Measurements from ENCODE around the gene KIF18B. TPM values are rescaled to one million over a fixed set of nuclear protein-coding genes. Genes with fewer than 3 reads are reported as not detected.

Gene KIF18B
- polyA plus RNA-seq, 1 experiment = 10.6 TPM

DNA sequence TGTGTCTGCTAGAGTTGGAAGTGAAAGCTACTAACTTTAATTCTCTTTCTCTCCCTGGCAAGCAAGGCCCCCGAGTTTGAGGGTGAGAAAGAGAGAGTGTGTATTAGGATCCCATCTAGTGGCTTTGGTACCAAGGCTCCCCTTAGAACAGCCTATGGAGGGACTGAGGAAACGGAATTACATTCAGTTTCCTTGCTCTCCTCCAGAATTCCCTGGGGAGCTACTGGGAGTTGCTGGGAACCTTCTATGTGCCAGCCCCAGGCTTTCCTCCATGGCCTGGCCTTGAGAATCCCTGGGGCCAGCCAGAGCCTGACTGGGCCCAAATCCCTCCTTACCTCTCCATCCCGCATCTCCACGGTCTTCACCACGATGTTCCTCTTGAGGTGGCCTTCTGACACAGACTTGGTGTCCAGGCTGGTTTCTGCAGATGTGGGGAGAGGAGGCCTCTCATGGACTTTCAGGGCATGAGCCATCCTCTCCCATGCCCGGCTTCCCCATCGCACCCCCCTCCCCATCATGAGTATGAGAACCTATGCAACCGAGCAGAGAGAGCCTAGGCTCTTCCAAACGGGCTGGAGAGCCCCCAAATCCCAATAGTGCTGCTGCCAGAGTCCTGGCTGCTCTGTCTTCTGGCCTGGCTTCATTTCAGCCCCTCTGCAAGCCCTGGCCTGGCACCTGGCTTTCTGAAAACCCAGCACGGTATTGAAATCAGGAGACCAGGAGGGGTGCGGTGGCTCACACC lies 39.7 kb downstream of the KIF18B start:
- TF ChIP-seq, protein P1, sequence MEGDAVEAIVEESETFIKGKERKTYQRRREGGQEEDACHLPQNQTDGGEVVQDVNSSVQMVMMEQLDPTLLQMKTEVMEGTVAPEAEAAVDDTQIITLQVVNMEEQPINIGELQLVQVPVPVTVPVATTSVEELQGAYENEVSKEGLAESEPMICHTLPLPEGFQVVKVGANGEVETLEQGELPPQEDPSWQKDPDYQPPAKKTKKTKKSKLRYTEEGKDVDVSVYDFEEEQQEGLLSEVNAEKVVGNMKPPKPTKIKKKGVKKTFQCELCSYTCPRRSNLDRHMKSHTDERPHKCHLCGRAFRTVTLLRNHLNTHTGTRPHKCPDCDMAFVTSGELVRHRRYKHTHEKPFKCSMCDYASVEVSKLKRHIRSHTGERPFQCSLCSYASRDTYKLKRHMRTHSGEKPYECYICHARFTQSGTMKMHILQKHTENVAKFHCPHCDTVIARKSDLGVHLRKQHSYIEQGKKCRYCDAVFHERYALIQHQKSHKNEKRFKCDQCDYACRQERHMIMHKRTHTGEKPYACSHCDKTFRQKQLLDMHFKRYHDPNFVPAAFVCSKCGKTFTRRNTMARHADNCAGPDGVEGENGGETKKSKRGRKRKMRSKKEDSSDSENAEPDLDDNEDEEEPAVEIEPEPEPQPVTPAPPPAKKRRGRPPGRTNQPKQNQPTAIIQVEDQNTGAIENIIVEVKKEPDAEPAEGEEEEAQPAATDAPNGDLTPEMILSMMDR (IDR thresholded peaks at IDR 0.05; ENCODE audit: insufficient read depth, low read depth, low read length) = no peak
- no peak for DNase-seq (ENCODE audit: low read depth)
- ChIA-PET POLR2A (no interaction called here), CTCF (interaction anchor here (0.7 to 2.2 kb wide), 7 partner anchors 11 to 227 kb away, joined by 3 to 9 read pairs (median 3); partner anchors contain the start of gene ACBD4)
- Histone ChIP-seq H3K36me3 (ENCODE audit: control insufficient read depth, insufficient read depth, low read length) (no peaks in the 10 kb centered on the region), H3K27me3 (ENCODE audit: control insufficient read depth, insufficient read depth, low read length) (no peaks in the 10 kb centered on the region), H3K4me3 (ENCODE audit: low read depth, low read length) (no peak overlapping the region)

DNA sequence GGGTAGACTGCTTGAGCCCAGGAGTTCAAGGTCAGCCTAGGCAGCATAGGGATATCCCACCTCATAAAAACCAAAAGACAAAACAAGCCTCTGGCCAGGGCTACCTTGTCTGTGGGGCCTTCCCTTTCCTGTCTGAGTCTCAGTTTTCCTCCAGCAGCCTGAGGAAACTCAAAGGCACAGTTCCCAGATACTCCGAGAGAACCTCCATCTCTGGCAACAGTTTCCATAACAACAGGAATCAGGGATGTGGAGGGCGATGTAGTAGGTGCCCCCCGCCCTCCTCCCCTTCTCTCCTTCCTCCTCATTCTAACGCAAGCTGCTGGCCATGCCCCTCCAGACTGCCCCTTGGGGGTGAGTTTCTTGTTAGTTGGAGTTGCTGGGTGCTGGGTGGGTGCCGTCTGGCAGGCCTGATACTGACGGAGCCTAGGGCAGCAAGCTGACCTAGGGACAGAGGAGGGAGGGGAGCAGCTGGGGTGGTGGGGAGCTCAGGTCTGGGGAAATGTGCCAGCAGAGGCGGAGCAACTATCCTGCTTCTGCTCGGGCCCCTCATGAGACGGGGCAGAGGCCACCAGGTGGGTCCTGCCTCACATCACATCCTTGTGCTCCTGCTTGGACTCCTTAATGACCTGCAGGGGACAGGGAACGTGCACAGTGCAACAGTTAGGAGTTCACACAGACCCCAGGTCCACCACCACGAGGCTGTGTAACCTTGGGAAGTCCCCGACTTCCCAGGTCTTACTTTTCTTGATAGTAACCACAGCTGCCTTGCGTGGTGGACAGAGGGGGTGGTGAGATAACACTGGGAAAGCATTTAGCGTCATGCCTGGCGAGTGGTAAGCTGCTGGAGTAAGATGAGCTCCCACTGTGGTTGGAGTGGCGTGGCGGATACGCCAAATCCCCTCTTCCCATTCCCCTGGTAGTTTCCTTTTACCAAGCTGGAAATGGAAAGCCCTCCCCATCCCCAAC lies 40.5 kb downstream of the KIF18B start:
- ChIA-PET CTCF (interaction anchor here (0.7 to 2.2 kb wide), 11 partner anchors 11 to 228 kb away, joined by 3 to 9 read pairs (median 3); partner anchors contain the start of gene ACBD4), POLR2A (no interaction called here)
- Histone ChIP-seq H3K27me3 (ENCODE audit: control insufficient read depth, insufficient read depth, low read length) (no peaks in the 10 kb centered on the region), H3K36me3 (ENCODE audit: control insufficient read depth, insufficient read depth, low read length) (no peaks in the 10 kb centered on the region), H3K4me3 (ENCODE audit: low read depth, low read length) (no peak overlapping the region)
- DNase-seq (ENCODE audit: low read depth) = no peak
- TF ChIP-seq, protein P1 (IDR thresholded peaks at IDR 0.05; ENCODE audit: insufficient read depth, low read depth, low read length) = no peak

DNA sequence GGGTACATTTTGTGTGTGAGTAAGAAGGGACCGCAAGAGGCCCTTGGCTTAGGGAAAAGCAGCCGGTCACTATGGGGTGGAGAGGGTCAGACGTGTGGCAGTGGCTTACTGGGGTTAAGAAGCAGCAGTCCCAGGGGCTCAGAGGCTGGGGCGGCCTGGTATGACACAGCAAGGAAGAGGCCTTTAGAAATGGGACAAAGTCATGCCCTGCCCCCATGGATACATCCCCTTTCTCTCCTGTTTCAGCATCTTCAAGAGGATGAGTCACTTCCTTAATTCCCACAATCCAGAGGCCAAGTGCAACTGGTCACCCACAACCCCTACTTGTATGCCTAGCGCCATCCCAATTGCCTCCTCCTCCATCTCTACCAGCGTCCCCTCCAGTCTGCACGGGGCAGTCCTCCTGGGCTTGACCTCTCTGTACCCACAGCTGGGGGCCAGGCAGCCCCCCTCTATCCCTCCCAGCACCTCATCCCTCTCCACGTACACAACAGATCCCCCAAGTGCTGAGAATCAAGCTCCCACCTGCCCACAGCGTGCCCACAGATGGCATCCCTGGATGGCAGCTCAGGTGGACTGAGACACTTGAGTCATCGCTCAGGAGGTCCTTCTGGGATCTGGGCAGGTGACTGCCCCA lies 41.4 kb downstream of the KIF18B start:
- H3K4me3 ChIP-seq (ENCODE audit: low read depth, low read length) = no peak overlapping the region
- DNase-seq (ENCODE audit: low read depth) = peak; percentile 80
- no peaks in the 10 kb centered on the region for H3K27me3 ChIP-seq (ENCODE audit: control insufficient read depth, insufficient read depth, low read length)
- ChIA-PET CTCF (interaction anchor here (0.8 to 2.2 kb wide), 5 partner anchors 14 to 229 kb away, joined by 3 to 9 read pairs (median 4); partner anchors contain the start of gene ACBD4), POLR2A (no interaction called here)
- H3K36me3 ChIP-seq (ENCODE audit: control insufficient read depth, insufficient read depth, low read length) = no peaks in the 10 kb centered on the region
- TF ChIP-seq, protein P1 (IDR thresholded peaks at IDR 0.05; ENCODE audit: insufficient read depth, low read depth, low read length) = no peak

DNA sequence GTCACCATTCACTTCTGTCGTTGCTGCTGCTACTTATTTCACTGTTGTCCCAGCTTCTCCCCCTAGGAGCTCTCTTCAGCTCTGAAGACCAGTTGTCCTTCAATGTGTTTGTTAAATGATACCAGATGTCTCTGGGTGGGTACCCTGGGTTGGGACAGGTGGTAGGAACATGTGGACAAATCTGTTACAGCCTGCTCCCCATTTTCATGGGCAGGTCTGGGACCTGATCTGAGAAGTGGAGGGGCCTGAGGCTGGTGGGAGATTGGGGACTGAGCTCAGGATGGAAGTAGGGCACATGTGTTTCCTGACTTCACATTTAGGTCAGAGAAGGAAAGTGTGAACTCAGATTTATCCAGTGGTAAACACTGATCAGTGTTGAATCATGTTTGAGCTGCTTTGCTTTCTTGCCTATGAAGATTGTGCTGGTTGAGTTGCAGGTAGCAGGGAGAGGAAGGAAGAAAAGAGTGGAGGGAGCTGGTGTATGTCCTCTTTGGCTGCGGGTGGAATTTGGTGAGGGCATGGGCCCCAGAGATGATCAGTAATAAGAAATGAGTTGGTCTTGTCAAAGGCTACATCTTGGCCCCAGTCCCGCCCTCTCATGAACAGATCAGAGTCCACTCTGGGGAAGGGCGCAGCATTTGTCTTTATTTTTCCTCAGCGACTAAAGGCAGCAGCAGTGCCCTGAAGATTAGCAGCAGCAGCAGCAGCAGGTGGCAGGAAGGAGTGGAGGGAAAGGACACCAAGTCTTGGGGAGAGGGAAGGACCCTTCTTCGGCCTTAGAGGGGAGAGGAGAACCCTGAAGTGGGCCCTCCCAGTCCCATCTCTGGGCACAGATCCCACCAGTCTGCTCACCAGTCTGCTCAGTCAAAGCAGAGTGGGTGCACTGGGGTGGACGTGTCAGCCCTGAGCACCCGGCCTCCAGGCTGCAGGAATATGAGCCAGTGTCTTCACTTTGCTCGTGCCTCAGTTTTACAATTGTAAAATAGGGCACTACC lies 42.3 kb downstream of the KIF18B start:
- Histone ChIP-seq H3K27me3 (ENCODE audit: control insufficient read depth, insufficient read depth, low read length) (no peaks in the 10 kb centered on the region), H3K4me3 (ENCODE audit: low read depth, low read length) (no peak overlapping the region), H3K36me3 (ENCODE audit: control insufficient read depth, insufficient read depth, low read length) (no peaks in the 10 kb centered on the region)
- POLR2A ChIA-PET = interaction anchor here (0.5 kb wide), 1 partner anchor 192 kb away, joined by 3 read pairs; no protein-coding TSS in a partner anchor
- TF ChIP-seq, protein P1 (IDR thresholded peaks at IDR 0.05; ENCODE audit: insufficient read depth, low read depth, low read length) = no peak
- no peak for DNase-seq (ENCODE audit: low read depth)
- CTCF ChIA-PET = interaction anchor here (1.0 to 1.8 kb wide), 5 partner anchors 15 to 230 kb away, joined by 4 to 8 read pairs (median 5); partner anchors contain the start of gene ACBD4

Measured in BJ (cell line).